ENCODE data around the gene FARS2. TPM values are rescaled to one million over a fixed set of nuclear protein-coding genes. Genes with fewer than 3 reads are reported as not detected.

FARS2 gene
- polyA plus RNA-seq, 1 donor (not counting 4 experiments of a cell fraction or from before 2014, with no cell fraction given) = 21.3 TPM

DNA sequence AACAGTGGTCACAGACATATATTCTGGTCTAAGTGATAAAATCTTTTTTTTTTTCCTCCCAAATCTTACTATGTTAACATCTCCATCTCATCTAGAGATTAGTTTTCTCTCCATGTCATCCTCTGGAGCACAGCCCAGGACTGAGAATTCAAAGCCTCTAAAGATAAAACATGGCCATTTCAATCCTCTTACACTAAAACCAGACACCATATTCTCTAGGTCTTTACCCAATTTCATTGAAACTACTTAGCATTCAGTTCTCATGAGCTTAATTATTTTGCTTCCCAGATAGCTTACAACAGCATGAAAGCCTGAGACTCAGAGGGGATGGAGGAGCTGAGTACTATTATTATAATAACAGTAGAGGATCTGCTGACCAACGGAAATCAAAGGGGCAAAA, 92.7 kb downstream of the FARS2 start:
- FAIRE-seq (no peak), DNase-seq (ENCODE audit: low read depth, low spot score) (no peak)
- no peaks in the 10 kb centered on the region for H4K20me1 ChIP-seq (ENCODE audit: control insufficient read depth, extremely low read depth, insufficient read depth, low read length)
- H3K9me3 ChIP-seq (ENCODE audit: control insufficient read depth, low read depth, low read length) = no peaks in the 10 kb centered on the region
- H3K27ac ChIP-seq (ENCODE audit: control insufficient read depth, insufficient read depth, low read length) = no peak overlapping the region
- H3K9ac ChIP-seq (ENCODE audit: control insufficient read depth, extremely low read depth, insufficient read depth, low read length) = no peak overlapping the region
- no peaks in the 10 kb centered on the region for H3K27me3 ChIP-seq (ENCODE audit: control insufficient read depth, extremely low read depth, insufficient read depth, low read length)
- dilution Hi-C loops (cut with MboI; ENCODE audit: extremely low pct_ligation_motif_present, low sequenced_read_pairs) = no loop called here
- no peak overlapping the region for H3K4me2 ChIP-seq (ENCODE audit: control insufficient read depth, extremely low read depth, insufficient read depth, low read depth, low read length)
- no peaks in the 10 kb centered on the region for H3K4me1 ChIP-seq (ENCODE audit: control insufficient read depth, extremely low read depth, insufficient read depth, low read length)
- no peaks in the 10 kb centered on the region for H3K36me3 ChIP-seq (ENCODE audit: control insufficient read depth in 2 of 2, extremely low read depth in 1 of 2, insufficient read depth in 2 of 2, low read length in 2 of 2)
- TF ChIP-seq, protein P1, sequence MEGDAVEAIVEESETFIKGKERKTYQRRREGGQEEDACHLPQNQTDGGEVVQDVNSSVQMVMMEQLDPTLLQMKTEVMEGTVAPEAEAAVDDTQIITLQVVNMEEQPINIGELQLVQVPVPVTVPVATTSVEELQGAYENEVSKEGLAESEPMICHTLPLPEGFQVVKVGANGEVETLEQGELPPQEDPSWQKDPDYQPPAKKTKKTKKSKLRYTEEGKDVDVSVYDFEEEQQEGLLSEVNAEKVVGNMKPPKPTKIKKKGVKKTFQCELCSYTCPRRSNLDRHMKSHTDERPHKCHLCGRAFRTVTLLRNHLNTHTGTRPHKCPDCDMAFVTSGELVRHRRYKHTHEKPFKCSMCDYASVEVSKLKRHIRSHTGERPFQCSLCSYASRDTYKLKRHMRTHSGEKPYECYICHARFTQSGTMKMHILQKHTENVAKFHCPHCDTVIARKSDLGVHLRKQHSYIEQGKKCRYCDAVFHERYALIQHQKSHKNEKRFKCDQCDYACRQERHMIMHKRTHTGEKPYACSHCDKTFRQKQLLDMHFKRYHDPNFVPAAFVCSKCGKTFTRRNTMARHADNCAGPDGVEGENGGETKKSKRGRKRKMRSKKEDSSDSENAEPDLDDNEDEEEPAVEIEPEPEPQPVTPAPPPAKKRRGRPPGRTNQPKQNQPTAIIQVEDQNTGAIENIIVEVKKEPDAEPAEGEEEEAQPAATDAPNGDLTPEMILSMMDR (optimal IDR thresholded peaks at IDR 0.05 in 1 of 3, IDR thresholded peaks at IDR 0.05 in 1 of 3, conservative IDR thresholded peaks at IDR 0.05 in 1 of 3; ENCODE audit: extremely low read depth in 1 of 3, insufficient read depth in 2 of 3, low read length in 3 of 3) = no peak
- TF ChIP-seq EZH2 (IDR thresholded peaks at IDR 0.05; ENCODE audit: low read length) = no peak
- no peak overlapping the region for H2AFZ ChIP-seq (ENCODE audit: control insufficient read depth, low read length)
- peaks cover 2% of the 10 kb centered on the region for H3K9me1 ChIP-seq (ENCODE audit: control insufficient read depth, extremely low read depth, insufficient read depth, low read length)
- H3K79me2 ChIP-seq (ENCODE audit: control insufficient read depth, insufficient read depth, low read length) = no peaks in the 10 kb centered on the region
- H3K4me3 ChIP-seq (ENCODE audit: control insufficient read depth in 2 of 3, extremely low read depth in 1 of 3, insufficient read depth in 2 of 3, low read depth in 1 of 3, low read length in 3 of 3) = no peak overlapping the region

DNA sequence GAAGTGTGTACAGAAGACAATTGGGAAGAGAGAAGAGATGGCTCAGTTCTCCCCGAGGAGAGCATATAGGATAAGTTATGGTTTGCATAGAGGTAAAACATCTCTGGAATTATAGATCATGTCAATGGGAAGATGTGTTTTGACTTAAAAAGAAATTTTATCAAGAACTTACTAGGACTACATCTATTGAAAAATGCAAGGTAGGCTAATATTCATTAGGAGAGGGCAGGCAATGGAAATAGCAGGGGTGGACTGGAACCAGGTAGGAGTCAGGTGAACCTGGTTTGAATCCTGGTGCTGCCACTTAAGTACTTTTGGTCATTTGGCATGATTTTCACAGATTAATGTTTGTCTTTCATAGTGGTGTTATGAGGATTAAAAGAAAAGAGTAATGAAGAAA, 96.2 kb downstream of the FARS2 start:
- no peak for FAIRE-seq
- dilution Hi-C loops (cut with MboI; ENCODE audit: extremely low pct_ligation_motif_present, low sequenced_read_pairs) = no loop called here

More for the DNA sequence above, 96.2 kb downstream of the FARS2 start:
- no peak overlapping the region for H3K9ac ChIP-seq (ENCODE audit: control insufficient read depth, extremely low read depth, insufficient read depth, low read length)
- H3K9me3 ChIP-seq (ENCODE audit: control insufficient read depth, low read depth, low read length) = no peaks in the 10 kb centered on the region
- H2AFZ ChIP-seq (ENCODE audit: control insufficient read depth, low read length) = no peak overlapping the region
- DNase-seq (ENCODE audit: low read depth, low spot score) = no peak
- H3K9me1 ChIP-seq (ENCODE audit: control insufficient read depth, extremely low read depth, insufficient read depth, low read length) = no peaks in the 10 kb centered on the region
- H3K27ac ChIP-seq (ENCODE audit: control insufficient read depth, insufficient read depth, low read length) = no peak overlapping the region
- no peaks in the 10 kb centered on the region for H3K79me2 ChIP-seq (ENCODE audit: control insufficient read depth, insufficient read depth, low read length)
- H3K27me3 ChIP-seq (ENCODE audit: control insufficient read depth, extremely low read depth, insufficient read depth, low read length) = no peaks in the 10 kb centered on the region
- no peaks in the 10 kb centered on the region for H3K4me1 ChIP-seq (ENCODE audit: control insufficient read depth, extremely low read depth, insufficient read depth, low read length)
- no peaks in the 10 kb centered on the region for H4K20me1 ChIP-seq (ENCODE audit: control insufficient read depth, extremely low read depth, insufficient read depth, low read length)
- H3K4me2 ChIP-seq (ENCODE audit: control insufficient read depth, extremely low read depth, insufficient read depth, low read depth, low read length) = no peak overlapping the region
- H3K36me3 ChIP-seq (ENCODE audit: control insufficient read depth in 2 of 2, extremely low read depth in 1 of 2, insufficient read depth in 2 of 2, low read length in 2 of 2) = no peaks in the 10 kb centered on the region
- no peak overlapping the region for H3K4me3 ChIP-seq (ENCODE audit: control insufficient read depth in 2 of 3, extremely low read depth in 1 of 3, insufficient read depth in 2 of 3, low read depth in 1 of 3, low read length in 3 of 3)
- TF ChIP-seq, protein P1 (optimal IDR thresholded peaks at IDR 0.05 in 1 of 3, IDR thresholded peaks at IDR 0.05 in 1 of 3, conservative IDR thresholded peaks at IDR 0.05 in 1 of 3; ENCODE audit: extremely low read depth in 1 of 3, insufficient read depth in 2 of 3, low read length in 3 of 3) = no peak
- no peak for TF ChIP-seq EZH2 (IDR thresholded peaks at IDR 0.05; ENCODE audit: low read length)
